Uterus (tissue), 4 donors: ENCODE data around the gene CHTF8. TPM values are rescaled to one million over a fixed set of nuclear protein-coding genes. Genes with fewer than 3 reads are reported as not detected.

Source experiments
- DNase-seq, 2 donors: peaks; one replicate each; pipeline ENCODE4 v3.0.0-alpha.2; 2019 to 2020
- H3K27ac ChIP-seq, 2 donors: fragments of 200-600 bp; sonication (generic); 1 replicate in 1 of 2; 2 replicates in 1 of 2; pipeline ENCODE4 v1.5.1; 2016 to 2018
- H3K27me3 ChIP-seq, 2 donors: fragments of 200-600 bp; sonication (generic); one replicate each; pipeline ENCODE4 v1.5.1; 2018 to 2019; ENCODE audit warnings: control low read depth in 1 of 2
- H3K36me3 ChIP-seq, 2 donors: fragments of 200-600 bp; sonication (generic); one replicate each; pipeline ENCODE4 v1.5.1; 2019; ENCODE audit warnings: control low read depth in 1 of 2
- H3K4me1 ChIP-seq, 2 donors: fragments of 200-600 bp; sonication (generic); one replicate each; pipeline ENCODE4 v1.5.1; 2018 to 2019; ENCODE audit warnings: control low read depth in 1 of 2
- H3K4me3 ChIP-seq, 2 donors: fragments of 200-600 bp; sonication (generic); 1 replicate in 1 of 2; 2 replicates in 1 of 2; pipeline ENCODE4 v1.5.1; 2018 to 2019; ENCODE audit warnings: mild to moderate bottlenecking in 1 of 2
- H3K9me3 ChIP-seq, 2 donors: fragments of 200-600 bp; sonication (generic); one replicate each; pipeline ENCODE4 v1.5.1; 2019; ENCODE audit warnings: control low read depth in 1 of 2
- POLR2A ChIP-seq, 2 donors: fragments of 450-650 bp; IDR thresholded peaks; one replicate each; pipeline ENCODE4 v1.6.1; 2016; ENCODE audit warnings: antibody characterized with exemption in 2 of 2, mild to moderate bottlenecking in 1 of 2, moderate library complexity in 1 of 2
- intact Hi-C: fragments of 100-400 bp; cut with DNase I; formaldehyde crosslinking; loops from one replicate; pipeline ENCODE4 v1.15.1; 2023; ENCODE audit warnings: low total_unique reads
- total RNA-seq, 4 donors: library from RNA; depleted of rRNA in 3 of 4; stranded (reverse); fragments of >200 nt in 3 of 4; gene quantifications; one replicate each; pipeline versions ENCODE4 v1.1.0 to v1.2.4, GENCODE V29; 2014 to 2023
- TF ChIP-seq, protein P1 (sequence below), 4 experiments: fragments of 200-600 bp in 2 of 4; fragments of 450-650 bp in 2 of 4; sonication (generic) in 2 of 4; IDR thresholded peaks; one replicate each; pipeline ENCODE4 v1.5.1; 2016 to 2019; ENCODE audit warnings: antibody characterized with exemption in 4 of 4, mild to moderate bottlenecking in 2 of 4, moderate library complexity in 1 of 4
- donor health status: DM: yes; HTN: yes; CAD: no.

The CHTF8 gene
- total RNA-seq, 4 donors from 2014 or later: 29.7 to 120 (median 65.3) TPM

DNA sequence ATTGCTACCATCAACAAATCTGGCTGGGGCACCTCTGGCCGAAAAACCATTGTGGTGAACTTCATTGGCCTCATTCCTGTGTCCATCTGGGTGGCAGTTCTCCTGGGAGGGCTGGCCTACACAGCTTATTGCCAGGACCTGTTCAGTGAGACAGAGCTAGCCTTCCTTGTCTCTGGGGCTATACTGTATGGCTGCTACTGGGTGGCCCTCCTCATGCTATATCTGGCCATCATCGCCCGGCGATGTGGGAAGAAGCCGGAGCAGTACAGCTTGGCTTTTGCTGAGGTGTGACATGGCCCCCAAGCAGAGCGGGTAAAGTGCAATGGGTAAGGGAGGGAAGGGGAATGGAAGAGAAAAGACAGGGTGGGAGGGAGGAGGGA, 17.4 kb downstream of the CHTF8 start:
- H3K27me3 ChIP-seq: no peaks in the 10 kb centered on the region
- H3K27ac ChIP-seq: no peak overlapping the region
- no peaks in the 10 kb centered on the region for H3K4me1 ChIP-seq
- H3K36me3 ChIP-seq: no peaks in the 10 kb centered on the region
- no peaks in the 10 kb centered on the region for H3K9me3 ChIP-seq
- no peak overlapping the region for H3K4me3 ChIP-seq
- intact Hi-C loops: no loop called here
- no peak for TF ChIP-seq POLR2A (IDR thresholded peaks at IDR 0.05)
- TF ChIP-seq, protein P1, sequence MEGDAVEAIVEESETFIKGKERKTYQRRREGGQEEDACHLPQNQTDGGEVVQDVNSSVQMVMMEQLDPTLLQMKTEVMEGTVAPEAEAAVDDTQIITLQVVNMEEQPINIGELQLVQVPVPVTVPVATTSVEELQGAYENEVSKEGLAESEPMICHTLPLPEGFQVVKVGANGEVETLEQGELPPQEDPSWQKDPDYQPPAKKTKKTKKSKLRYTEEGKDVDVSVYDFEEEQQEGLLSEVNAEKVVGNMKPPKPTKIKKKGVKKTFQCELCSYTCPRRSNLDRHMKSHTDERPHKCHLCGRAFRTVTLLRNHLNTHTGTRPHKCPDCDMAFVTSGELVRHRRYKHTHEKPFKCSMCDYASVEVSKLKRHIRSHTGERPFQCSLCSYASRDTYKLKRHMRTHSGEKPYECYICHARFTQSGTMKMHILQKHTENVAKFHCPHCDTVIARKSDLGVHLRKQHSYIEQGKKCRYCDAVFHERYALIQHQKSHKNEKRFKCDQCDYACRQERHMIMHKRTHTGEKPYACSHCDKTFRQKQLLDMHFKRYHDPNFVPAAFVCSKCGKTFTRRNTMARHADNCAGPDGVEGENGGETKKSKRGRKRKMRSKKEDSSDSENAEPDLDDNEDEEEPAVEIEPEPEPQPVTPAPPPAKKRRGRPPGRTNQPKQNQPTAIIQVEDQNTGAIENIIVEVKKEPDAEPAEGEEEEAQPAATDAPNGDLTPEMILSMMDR (IDR thresholded peaks at IDR 0.05): no peak
- no peak for DNase-seq

DNA sequence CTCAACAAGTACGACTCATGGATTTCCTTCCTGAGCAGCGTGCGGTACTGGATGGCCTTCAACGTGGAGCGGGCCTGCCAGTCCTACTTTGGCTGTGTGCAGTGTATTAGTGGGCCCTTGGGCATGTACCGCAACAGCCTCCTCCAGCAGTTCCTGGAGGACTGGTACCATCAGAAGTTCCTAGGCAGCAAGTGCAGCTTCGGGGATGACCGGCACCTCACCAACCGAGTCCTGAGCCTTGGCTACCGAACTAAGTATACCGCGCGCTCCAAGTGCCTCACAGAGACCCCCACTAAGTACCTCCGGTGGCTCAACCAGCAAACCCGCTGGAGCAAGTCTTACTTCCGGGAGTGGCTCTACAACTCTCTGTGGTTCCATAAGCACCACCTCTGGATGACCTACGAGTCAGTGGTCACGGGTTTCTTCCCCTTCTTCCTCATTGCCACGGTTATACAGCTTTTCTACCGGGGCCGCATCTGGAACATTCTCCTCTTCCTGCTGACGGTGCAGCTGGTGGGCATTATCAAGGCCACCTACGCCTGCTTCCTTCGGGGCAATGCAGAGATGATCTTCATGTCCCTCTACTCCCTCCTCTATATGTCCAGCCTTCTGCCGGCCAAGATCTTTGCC, 17.9 kb downstream of the CHTF8 start:
- TF ChIP-seq, protein P1 (IDR thresholded peaks at IDR 0.05): no peak
- no peak for TF ChIP-seq POLR2A (IDR thresholded peaks at IDR 0.05)
- DNase-seq: no peak
- Histone ChIP-seq H3K4me3 (no peak overlapping the region), H3K36me3 (no peaks in the 10 kb centered on the region), H3K27me3 (no peaks in the 10 kb centered on the region), H3K27ac (no peak overlapping the region), H3K9me3 (no peaks in the 10 kb centered on the region), H3K4me1 (no peaks in the 10 kb centered on the region)
- intact Hi-C loops: no loop called here

DNA sequence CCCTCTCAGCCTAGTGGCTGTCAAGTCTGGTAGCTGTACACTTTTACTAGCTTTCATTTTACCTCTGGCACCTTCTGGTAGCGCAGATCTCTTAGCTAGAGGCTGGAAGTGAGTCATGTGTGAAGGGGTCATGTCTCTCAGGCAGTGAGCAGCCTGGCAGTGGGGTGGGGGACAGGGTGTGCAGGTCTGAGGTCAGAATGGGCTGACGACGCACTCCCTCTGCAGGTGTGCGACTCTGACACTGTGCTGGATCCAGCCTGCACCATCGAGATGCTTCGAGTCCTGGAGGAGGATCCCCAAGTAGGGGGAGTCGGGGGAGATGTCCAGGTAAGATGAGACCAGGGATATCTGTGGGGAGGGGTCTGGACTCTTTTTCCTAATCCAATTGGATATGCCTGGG, 19.2 kb downstream of the CHTF8 start:
- H3K27me3 ChIP-seq: no peaks in the 10 kb centered on the region
- no peaks in the 10 kb centered on the region for H3K4me1 ChIP-seq
- H3K27ac ChIP-seq: no peak overlapping the region
- H3K36me3 ChIP-seq: no peaks in the 10 kb centered on the region
- no peak overlapping the region for H3K4me3 ChIP-seq
- no peak for TF ChIP-seq POLR2A (IDR thresholded peaks at IDR 0.05)
- TF ChIP-seq, protein P1 (IDR thresholded peaks at IDR 0.05): no peak
- intact Hi-C loops: no loop called here
- no peak for DNase-seq
- H3K9me3 ChIP-seq: no peaks in the 10 kb centered on the region

DNA sequence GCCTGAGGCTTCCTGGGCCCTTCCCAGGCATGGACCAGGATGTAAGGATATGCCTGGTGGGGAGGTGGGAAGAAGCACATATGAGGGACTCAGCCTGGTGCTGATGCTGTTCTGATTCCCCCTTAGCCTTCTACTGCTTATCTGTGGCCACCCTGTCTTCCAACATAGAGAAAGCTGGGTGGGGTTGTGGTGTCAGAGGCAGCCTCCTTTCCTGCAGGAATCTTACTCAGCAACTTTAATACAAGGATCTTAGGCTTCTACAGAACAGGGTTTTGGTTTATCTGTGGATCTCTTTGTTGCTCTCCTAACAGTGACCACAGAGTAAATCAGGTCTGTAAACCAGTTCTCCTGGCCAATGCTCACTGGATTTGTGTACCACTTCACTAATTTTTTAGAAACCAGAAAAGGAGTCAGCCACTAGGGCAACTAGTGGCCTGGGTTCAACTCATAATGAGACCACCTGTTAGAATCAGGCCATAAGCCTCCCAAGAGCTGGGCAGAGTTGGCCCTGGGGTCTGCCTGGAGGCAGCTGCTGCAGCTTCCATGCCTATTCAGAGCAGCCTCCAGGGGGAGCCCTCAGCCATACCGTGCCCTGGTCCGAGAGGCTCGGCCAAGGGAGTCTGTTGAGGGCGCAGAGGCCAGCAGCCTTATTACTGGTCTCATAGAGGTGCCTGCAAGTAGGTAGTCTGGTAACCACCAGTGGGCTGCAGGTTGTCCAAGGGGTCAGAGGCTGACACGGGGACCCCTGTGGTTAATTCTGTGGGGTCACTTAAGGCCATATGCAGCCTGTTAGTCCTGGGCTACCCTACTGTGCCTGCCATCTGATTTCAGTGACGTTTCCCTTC, 19.9 kb downstream of the CHTF8 start:
- TF ChIP-seq, protein P1 (IDR thresholded peaks at IDR 0.05): peak; percentile 23 to 45 (median 31)
- no peak for TF ChIP-seq POLR2A (IDR thresholded peaks at IDR 0.05)
- H3K9me3 ChIP-seq: no peaks in the 10 kb centered on the region
- intact Hi-C loops: no loop called here
- DNase-seq: no peak
- no peak overlapping the region for H3K27ac ChIP-seq
- H3K4me1 ChIP-seq: peaks cover 0 to 4% of the 10 kb centered on the region in 2 donors
- H3K36me3 ChIP-seq: no peaks in the 10 kb centered on the region
- no peaks in the 10 kb centered on the region for H3K27me3 ChIP-seq
- no peak overlapping the region for H3K4me3 ChIP-seq

DNA sequence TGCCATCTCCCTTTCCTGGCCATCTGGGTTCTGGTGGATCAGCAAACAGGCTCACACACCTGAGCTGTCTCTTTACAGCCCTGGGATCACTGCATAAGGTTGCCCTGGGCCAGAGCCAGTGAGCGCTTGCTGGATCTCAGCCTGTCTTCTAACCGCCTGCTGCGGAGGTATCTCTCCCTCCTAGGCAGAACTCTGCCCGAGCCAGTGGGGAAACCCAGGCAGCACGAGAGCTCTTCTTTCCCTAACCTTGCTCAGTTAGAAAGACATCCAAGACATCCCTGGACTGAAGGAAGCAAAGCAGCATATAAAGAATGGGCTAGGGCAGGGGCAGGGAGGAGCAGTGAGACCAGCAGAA, 20.5 kb downstream of the CHTF8 start:
- H3K27me3 ChIP-seq: peaks cover 0 to 6% of the 10 kb centered on the region in 2 donors
- DNase-seq: no peak
- intact Hi-C loops: no loop called here

More for the DNA sequence above, 20.5 kb downstream of the CHTF8 start:
- no peaks in the 10 kb centered on the region for H3K9me3 ChIP-seq
- no peak overlapping the region for H3K4me3 ChIP-seq
- peaks cover 0 to 11% of the 10 kb centered on the region in 2 donors for H3K4me1 ChIP-seq
- TF ChIP-seq, protein P1 (IDR thresholded peaks at IDR 0.05): no peak
- TF ChIP-seq POLR2A (IDR thresholded peaks at IDR 0.05): no peak
- no peaks in the 10 kb centered on the region for H3K36me3 ChIP-seq
- no peak overlapping the region for H3K27ac ChIP-seq
